ENCODE data around the gene POLR3A.

Gene POLR3A

GRCh38 chr10:78017856-78018255 is 11.5 kb downstream of the POLR3A start:
- Histone ChIP-seq H3K9me3 (ENCODE audit: control insufficient read depth, insufficient read depth, low read length) (no peaks in the 10 kb centered on the region), H3K4me3 (ENCODE audit: low read depth, low read length) (no peak overlapping the region), H3K36me3 (ENCODE audit: control insufficient read depth, insufficient read depth, low read length) (peaks cover 98% of the 10 kb centered on the region), H3K4me1 (ENCODE audit: control insufficient read depth, insufficient read depth, low read length) (no peaks in the 10 kb centered on the region), H3K27me3 (ENCODE audit: control insufficient read depth, insufficient read depth, low read length) (no peaks in the 10 kb centered on the region), H3K9ac (ENCODE audit: low read depth, low read length) (no peak overlapping the region), H3K27ac (ENCODE audit: low read depth, low read length) (no peak overlapping the region)

DNA sequence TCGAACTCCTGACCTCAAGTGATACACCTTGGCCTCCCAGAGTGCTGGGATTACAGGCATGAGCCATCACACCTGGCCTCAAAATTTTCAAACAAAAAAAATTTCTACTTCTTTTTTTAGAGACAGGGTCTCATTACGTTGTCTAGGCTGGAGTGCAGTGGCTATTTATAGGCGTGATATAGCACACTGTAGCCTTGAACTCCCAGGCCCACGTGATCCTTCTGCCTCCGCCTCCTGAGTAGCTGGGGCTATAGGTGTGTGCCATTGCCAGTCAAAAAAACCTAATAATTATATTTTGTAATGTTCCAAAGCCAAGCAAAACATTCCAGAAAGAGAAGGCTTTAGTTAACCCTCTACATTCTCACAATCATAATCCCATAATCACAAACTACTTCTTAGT is 13.8 kb downstream of the POLR3A start:
- Histone ChIP-seq H3K27ac (ENCODE audit: low read depth, low read length) (no peak overlapping the region), H3K9me3 (ENCODE audit: control insufficient read depth, insufficient read depth, low read length) (no peaks in the 10 kb centered on the region), H3K27me3 (ENCODE audit: control insufficient read depth, insufficient read depth, low read length) (no peaks in the 10 kb centered on the region), H3K36me3 (ENCODE audit: control insufficient read depth, insufficient read depth, low read length) (peaks cover 98% of the 10 kb centered on the region), H3K9ac (ENCODE audit: low read depth, low read length) (no peak overlapping the region), H3K4me1 (ENCODE audit: control insufficient read depth, insufficient read depth, low read length) (no peaks in the 10 kb centered on the region), H3K4me3 (ENCODE audit: low read depth, low read length) (no peak overlapping the region)

DNA sequence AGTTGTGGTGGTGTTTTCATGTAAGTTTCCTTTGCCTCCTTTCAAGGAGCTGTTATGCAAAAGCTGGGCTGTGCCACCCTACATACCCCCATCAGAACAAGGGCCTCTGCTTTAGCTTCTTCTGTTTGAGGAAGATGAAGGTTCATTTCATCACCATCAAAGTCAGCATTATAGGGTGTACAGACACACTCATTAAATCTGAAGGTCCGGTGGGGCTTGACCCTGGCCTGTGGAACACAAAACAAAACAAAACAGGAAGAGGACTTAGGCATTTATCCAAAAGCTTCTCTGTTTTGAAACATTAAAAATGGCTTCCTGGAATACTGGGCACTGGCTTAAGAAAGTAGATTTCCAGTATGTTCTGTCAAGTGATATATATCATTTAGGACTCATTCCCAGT is 15.8 kb downstream of the POLR3A start:
- Histone ChIP-seq H3K36me3 (ENCODE audit: control insufficient read depth, insufficient read depth, low read length) (peaks cover 97% of the 10 kb centered on the region), H3K4me3 (ENCODE audit: low read depth, low read length) (no peak overlapping the region), H3K9me3 (ENCODE audit: control insufficient read depth, insufficient read depth, low read length) (no peaks in the 10 kb centered on the region), H3K27ac (ENCODE audit: low read depth, low read length) (no peak overlapping the region), H3K27me3 (ENCODE audit: control insufficient read depth, insufficient read depth, low read length) (no peaks in the 10 kb centered on the region), H3K4me1 (ENCODE audit: control insufficient read depth, insufficient read depth, low read length) (no peaks in the 10 kb centered on the region), H3K9ac (ENCODE audit: low read depth, low read length) (no peak overlapping the region)

GRCh38 chr10:78011065-78011464 is 18.2 kb downstream of the POLR3A start:
- Histone ChIP-seq H3K4me3 (ENCODE audit: low read depth, low read length) (no peak overlapping the region), H3K9ac (ENCODE audit: low read depth, low read length) (no peak overlapping the region), H3K9me3 (ENCODE audit: control insufficient read depth, insufficient read depth, low read length) (no peaks in the 10 kb centered on the region), H3K36me3 (ENCODE audit: control insufficient read depth, insufficient read depth, low read length) (peaks cover 94% of the 10 kb centered on the region), H3K27me3 (ENCODE audit: control insufficient read depth, insufficient read depth, low read length) (no peaks in the 10 kb centered on the region), H3K27ac (ENCODE audit: low read depth, low read length) (no peak overlapping the region), H3K4me1 (ENCODE audit: control insufficient read depth, insufficient read depth, low read length) (no peaks in the 10 kb centered on the region)

- H3K4me1 ChIP-seq (ENCODE audit: control insufficient read depth, insufficient read depth, low read length), result no peaks in the 10 kb centered on the region
- no peaks in the 10 kb centered on the region for H3K27me3 ChIP-seq (ENCODE audit: control insufficient read depth, insufficient read depth, low read length)
- no peak overlapping the region for H3K27ac ChIP-seq (ENCODE audit: low read depth, low read length)
- H3K36me3 ChIP-seq (ENCODE audit: control insufficient read depth, insufficient read depth, low read length), result peaks cover 93% of the 10 kb centered on the region
- H3K9ac ChIP-seq (ENCODE audit: low read depth, low read length), result no peak overlapping the region
- no peaks in the 10 kb centered on the region for H3K9me3 ChIP-seq (ENCODE audit: control insufficient read depth, insufficient read depth, low read length)
- no peak overlapping the region for H3K4me3 ChIP-seq (ENCODE audit: low read depth, low read length)
These were observed 19.0 kb downstream of the POLR3A start for GRCh38 chr10:78010278-78010677.

GRCh38 chr10:78009662-78010061 is 19.7 kb downstream of the POLR3A start:
- no peaks in the 10 kb centered on the region for H3K4me1 ChIP-seq (ENCODE audit: control insufficient read depth, insufficient read depth, low read length)
- H3K36me3 ChIP-seq (ENCODE audit: control insufficient read depth, insufficient read depth, low read length), result peaks cover 93% of the 10 kb centered on the region
- H3K27me3 ChIP-seq (ENCODE audit: control insufficient read depth, insufficient read depth, low read length), result no peaks in the 10 kb centered on the region
- H3K9me3 ChIP-seq (ENCODE audit: control insufficient read depth, insufficient read depth, low read length), result no peaks in the 10 kb centered on the region
- H3K9ac ChIP-seq (ENCODE audit: low read depth, low read length), result no peak overlapping the region
- no peak overlapping the region for H3K27ac ChIP-seq (ENCODE audit: low read depth, low read length)
- no peak overlapping the region for H3K4me3 ChIP-seq (ENCODE audit: low read depth, low read length)

DNA sequence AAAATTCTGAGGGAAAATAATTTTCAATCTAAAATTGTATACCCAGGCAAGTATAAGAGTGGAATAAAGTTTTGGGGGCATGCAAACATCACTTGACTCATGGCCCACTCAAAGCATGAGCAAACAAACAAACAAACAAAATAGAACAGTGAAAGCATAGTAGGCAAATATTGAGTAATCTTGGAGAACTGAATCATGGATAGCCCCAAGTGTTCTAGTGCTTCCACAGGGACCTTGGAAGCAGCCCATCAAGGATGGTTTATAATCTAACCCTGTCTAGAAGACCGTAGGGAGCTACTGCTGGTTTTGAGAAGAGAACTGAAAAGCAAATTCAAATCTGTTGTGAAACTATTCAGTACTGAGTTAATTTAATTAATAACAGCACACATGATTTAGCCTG is 22.1 kb downstream of the POLR3A start:
- Histone ChIP-seq H3K36me3 (ENCODE audit: control insufficient read depth, insufficient read depth, low read length) (peaks cover 94% of the 10 kb centered on the region), H3K4me3 (ENCODE audit: low read depth, low read length) (no peak overlapping the region), H3K9ac (ENCODE audit: low read depth, low read length) (no peak overlapping the region), H3K9me3 (ENCODE audit: control insufficient read depth, insufficient read depth, low read length) (no peaks in the 10 kb centered on the region), H3K27ac (ENCODE audit: low read depth, low read length) (no peak overlapping the region), H3K27me3 (ENCODE audit: control insufficient read depth, insufficient read depth, low read length) (no peaks in the 10 kb centered on the region), H3K4me1 (ENCODE audit: control insufficient read depth, insufficient read depth, low read length) (no peaks in the 10 kb centered on the region)

GRCh38 chr10:78004215-78005026 is 24.9 kb downstream of the POLR3A start:
- Histone ChIP-seq H3K36me3 (ENCODE audit: control insufficient read depth, insufficient read depth, low read length) (peaks cover 94% of the 10 kb centered on the region), H3K27ac (ENCODE audit: low read depth, low read length) (no peak overlapping the region), H3K9me3 (ENCODE audit: control insufficient read depth, insufficient read depth, low read length) (no peaks in the 10 kb centered on the region), H3K9ac (ENCODE audit: low read depth, low read length) (no peak overlapping the region), H3K27me3 (ENCODE audit: control insufficient read depth, insufficient read depth, low read length) (no peaks in the 10 kb centered on the region), H3K4me3 (ENCODE audit: low read depth, low read length) (no peak overlapping the region), H3K4me1 (ENCODE audit: control insufficient read depth, insufficient read depth, low read length) (no peaks in the 10 kb centered on the region)

DNA sequence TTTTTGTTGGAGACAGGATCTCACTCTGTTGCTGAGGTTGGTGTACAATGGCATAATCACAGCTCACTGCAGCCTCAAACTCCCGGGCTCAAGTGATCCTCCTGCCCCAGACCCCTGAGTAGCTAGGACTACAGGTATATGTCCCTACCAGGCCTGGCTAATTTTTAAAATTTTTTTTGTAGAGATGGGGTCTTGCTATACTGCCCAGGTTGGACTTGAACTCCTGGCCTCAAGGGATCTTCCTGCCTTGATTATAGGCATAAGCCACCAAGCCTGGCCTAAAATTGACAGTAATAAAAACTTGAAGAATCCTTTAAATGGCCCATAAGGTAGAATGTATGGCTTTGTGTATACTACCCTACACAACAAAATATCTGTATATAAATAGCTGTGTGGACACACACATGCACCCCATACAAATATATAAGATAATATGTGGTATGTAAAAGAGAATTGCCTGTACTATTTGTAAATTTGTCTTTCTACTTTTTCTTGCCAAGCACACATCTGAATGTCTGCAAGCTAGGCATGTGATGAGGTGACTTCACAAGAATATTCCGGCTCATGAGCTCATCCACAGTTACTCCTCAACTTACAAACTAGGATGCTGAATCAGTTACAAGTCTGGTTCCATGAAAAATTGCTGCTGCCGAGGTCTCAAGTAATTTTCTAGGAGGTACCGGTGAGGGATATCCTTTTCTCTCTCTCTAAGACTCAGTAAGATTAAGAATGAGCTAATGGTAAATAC is 26.6 kb downstream of the POLR3A start:
- Histone ChIP-seq H3K9me3 (ENCODE audit: control insufficient read depth, insufficient read depth, low read length) (no peaks in the 10 kb centered on the region), H3K4me3 (ENCODE audit: low read depth, low read length) (no peak overlapping the region), H3K4me1 (ENCODE audit: control insufficient read depth, insufficient read depth, low read length) (no peaks in the 10 kb centered on the region), H3K27me3 (ENCODE audit: control insufficient read depth, insufficient read depth, low read length) (no peaks in the 10 kb centered on the region), H3K9ac (ENCODE audit: low read depth, low read length) (no peak overlapping the region), H3K27ac (ENCODE audit: low read depth, low read length) (no peak overlapping the region), H3K36me3 (ENCODE audit: control insufficient read depth, insufficient read depth, low read length) (peaks cover 82% of the 10 kb centered on the region)

GRCh38 chr10:78000956-78001472 is 28.3 kb downstream of the POLR3A start:
- no peak overlapping the region for H3K27ac ChIP-seq (ENCODE audit: low read depth, low read length)
- peaks cover 69% of the 10 kb centered on the region for H3K36me3 ChIP-seq (ENCODE audit: control insufficient read depth, insufficient read depth, low read length)
- no peak overlapping the region for H3K9ac ChIP-seq (ENCODE audit: low read depth, low read length)
- H3K4me3 ChIP-seq (ENCODE audit: low read depth, low read length), result no peak overlapping the region
- H3K9me3 ChIP-seq (ENCODE audit: control insufficient read depth, insufficient read depth, low read length), result no peaks in the 10 kb centered on the region
- H3K4me1 ChIP-seq (ENCODE audit: control insufficient read depth, insufficient read depth, low read length), result no peaks in the 10 kb centered on the region
- H3K27me3 ChIP-seq (ENCODE audit: control insufficient read depth, insufficient read depth, low read length), result no peaks in the 10 kb centered on the region

GRCh38 chr10:78000206-78000605 is 29.1 kb downstream of the POLR3A start:
- no peak overlapping the region for H3K27ac ChIP-seq (ENCODE audit: low read depth, low read length)
- no peak overlapping the region for H3K9ac ChIP-seq (ENCODE audit: low read depth, low read length)
- H3K9me3 ChIP-seq (ENCODE audit: control insufficient read depth, insufficient read depth, low read length), result no peaks in the 10 kb centered on the region
- H3K27me3 ChIP-seq (ENCODE audit: control insufficient read depth, insufficient read depth, low read length), result no peaks in the 10 kb centered on the region
- no peaks in the 10 kb centered on the region for H3K4me1 ChIP-seq (ENCODE audit: control insufficient read depth, insufficient read depth, low read length)
- peaks cover 61% of the 10 kb centered on the region for H3K36me3 ChIP-seq (ENCODE audit: control insufficient read depth, insufficient read depth, low read length)
- no peak overlapping the region for H3K4me3 ChIP-seq (ENCODE audit: low read depth, low read length)
